PFSK-1 (cell line): Measurements from ENCODE around the gene SPANXD.

ENCODE experiments used
- POLR2AphosphoS5 ChIP-seq: IDR thresholded peaks from 2 replicates; pipeline ENCODE4 v1.6.1; 2012; ENCODE audit warnings: low read depth, mild to moderate bottlenecking, control low read depth, low read length, moderate library complexity
- TAF1 ChIP-seq: IDR thresholded peaks from 2 replicates; pipeline ENCODE4 v1.6.1; 2012; ENCODE audit warnings: low read length, control low read depth, borderline replicate concordance; ENCODE audit not compliant: insufficient read depth
- TF ChIP-seq, protein P1 (sequence below), 2 experiments: IDR thresholded peaks; 2 replicates each; pipeline versions ENCODE4 v1.6.1 to v1.8.0; 2011 to 2012; ENCODE audit warnings: low read depth in 2 of 2, low read length in 2 of 2, control low read depth in 1 of 2, inconsistent platforms in 1 of 2, mild to moderate bottlenecking in 1 of 2, moderate library complexity in 1 of 2; ENCODE audit not compliant: insufficient read depth in 1 of 2

DNA sequence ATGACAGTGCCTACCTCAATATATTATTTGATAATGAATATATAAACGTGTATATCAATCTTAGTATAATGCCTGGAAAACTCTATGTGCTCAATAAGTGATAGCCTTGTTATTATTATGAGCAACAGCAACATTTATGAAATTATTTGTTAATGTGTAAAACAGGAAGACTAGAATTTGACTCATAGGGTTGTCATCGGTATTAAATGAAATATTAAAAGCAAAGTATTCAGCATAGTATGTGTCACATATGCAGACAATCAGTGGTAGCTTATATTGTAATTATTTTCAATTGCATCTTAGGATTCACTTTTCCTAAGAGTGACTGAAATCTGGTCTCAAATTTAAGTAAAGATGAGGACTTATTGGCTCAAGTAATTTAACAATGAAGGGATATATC, 24.6 kb downstream of the SPANXD start:
- TF ChIP-seq TAF1: no peak
- TF ChIP-seq, protein P1, sequence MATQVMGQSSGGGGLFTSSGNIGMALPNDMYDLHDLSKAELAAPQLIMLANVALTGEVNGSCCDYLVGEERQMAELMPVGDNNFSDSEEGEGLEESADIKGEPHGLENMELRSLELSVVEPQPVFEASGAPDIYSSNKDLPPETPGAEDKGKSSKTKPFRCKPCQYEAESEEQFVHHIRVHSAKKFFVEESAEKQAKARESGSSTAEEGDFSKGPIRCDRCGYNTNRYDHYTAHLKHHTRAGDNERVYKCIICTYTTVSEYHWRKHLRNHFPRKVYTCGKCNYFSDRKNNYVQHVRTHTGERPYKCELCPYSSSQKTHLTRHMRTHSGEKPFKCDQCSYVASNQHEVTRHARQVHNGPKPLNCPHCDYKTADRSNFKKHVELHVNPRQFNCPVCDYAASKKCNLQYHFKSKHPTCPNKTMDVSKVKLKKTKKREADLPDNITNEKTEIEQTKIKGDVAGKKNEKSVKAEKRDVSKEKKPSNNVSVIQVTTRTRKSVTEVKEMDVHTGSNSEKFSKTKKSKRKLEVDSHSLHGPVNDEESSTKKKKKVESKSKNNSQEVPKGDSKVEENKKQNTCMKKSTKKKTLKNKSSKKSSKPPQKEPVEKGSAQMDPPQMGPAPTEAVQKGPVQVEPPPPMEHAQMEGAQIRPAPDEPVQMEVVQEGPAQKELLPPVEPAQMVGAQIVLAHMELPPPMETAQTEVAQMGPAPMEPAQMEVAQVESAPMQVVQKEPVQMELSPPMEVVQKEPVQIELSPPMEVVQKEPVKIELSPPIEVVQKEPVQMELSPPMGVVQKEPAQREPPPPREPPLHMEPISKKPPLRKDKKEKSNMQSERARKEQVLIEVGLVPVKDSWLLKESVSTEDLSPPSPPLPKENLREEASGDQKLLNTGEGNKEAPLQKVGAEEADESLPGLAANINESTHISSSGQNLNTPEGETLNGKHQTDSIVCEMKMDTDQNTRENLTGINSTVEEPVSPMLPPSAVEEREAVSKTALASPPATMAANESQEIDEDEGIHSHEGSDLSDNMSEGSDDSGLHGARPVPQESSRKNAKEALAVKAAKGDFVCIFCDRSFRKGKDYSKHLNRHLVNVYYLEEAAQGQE (IDR thresholded peaks at IDR 0.05; ENCODE audit: insufficient read depth in 1 of 2, low read depth in 2 of 2, low read length in 2 of 2): no peak
- TF ChIP-seq POLR2AphosphoS5: no peak
